GM08714 (cell line): ENCODE measurements around the gene SREBF2.
A peak's percentile ranks its signal among the peaks of the same experiment; 100 is the strongest.
"Not testable (repeated sequence)": the region's sequence is repeated elsewhere in the genome, so short reads cannot be mapped to it uniquely, and the experiment has no call there.

Source experiments
- H3K4me3 ChIP-seq: fragments of 200-500 bp; sonication (Bioruptor generic); 2 replicates; pipeline ENCODE4 v1.5.1; 2014; ENCODE audit warnings: mild to moderate bottlenecking, low read length, inconsistent platforms
- ZNF274 ChIP-seq: IDR thresholded peaks from 2 replicates; pipeline ENCODE4 v1.6.1; 2012; ENCODE audit warnings: mild to moderate bottlenecking, low read depth, low read length

The SREBF2 gene

DNA sequence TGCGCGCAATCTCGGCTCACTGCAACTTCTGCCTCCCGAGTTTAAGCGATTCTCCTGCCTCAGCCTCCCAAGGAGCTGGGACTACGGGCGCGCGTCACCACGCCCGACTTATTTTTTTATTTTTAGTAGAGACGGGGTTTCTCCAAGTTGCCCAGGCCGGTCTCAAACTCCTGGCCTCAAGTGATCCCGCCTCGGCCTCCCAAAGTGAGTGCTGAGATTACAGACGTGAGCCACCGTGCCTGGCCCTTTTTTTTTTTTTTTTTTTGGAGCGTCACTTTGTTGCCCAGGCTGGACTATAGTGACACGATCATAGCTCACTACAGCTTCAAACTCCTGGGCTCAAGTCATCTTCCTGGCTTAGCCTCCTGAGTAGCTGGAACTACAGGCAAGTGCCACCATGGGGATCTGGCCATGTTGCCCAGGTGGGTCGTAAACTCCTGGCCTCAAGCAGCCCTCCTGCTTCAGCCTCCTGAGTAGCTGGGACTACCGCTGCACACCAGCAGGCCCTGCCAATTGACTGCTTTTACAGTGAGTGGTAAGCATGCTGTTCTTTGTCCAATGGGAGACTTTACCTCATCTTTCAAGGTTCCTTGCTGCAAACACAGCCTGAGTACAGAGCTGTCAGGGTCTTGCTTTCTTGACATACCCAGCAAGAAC lies 114.6 kb downstream of the SREBF2 start:
- TF ChIP-seq ZNF274, result no peak
- H3K4me3 ChIP-seq, result peak overlapping the region; percentile 85; the same call in 1 of the 2 replicates

DNA sequence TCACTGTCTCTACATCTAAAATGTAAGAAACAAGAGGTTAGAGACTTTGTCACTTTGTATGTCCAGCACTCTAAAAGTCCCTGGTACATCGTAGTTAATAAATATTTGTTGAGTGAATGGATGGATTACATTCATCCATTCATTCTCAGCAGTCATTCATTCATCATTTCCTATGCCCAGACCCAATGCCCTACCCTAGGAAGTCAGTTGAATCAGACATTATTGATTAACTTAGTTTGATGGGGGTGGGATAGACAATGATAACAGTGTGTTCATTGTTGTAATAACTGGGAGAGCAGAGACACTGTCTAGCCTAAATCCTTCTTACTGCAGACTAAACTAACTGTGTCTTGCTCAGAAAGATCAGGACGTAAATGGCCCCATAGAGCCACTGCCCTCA lies 115.2 kb downstream of the SREBF2 start:
- H3K4me3 ChIP-seq, result no peak overlapping the region
- TF ChIP-seq ZNF274, result no peak

DNA sequence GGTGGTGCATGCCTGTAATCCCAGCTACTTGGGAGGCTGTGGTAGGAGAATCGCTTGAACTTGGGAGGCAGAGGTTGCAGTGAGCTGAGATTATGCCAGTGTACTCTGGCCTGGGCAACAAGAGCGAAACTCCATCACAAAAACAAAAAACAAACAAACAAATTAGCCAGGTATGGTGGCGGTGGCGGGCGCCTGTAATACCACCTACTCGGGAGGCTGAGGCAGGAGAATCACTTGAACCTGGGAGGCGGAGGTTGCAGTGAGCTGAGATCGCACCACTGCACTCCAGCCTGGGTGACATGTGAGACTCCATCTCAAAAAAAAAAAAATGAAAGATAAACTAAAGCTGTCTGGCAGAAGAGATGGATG lies 116.0 kb downstream of the SREBF2 start:
- H3K4me3 ChIP-seq, result not testable (repeated sequence)

DNA sequence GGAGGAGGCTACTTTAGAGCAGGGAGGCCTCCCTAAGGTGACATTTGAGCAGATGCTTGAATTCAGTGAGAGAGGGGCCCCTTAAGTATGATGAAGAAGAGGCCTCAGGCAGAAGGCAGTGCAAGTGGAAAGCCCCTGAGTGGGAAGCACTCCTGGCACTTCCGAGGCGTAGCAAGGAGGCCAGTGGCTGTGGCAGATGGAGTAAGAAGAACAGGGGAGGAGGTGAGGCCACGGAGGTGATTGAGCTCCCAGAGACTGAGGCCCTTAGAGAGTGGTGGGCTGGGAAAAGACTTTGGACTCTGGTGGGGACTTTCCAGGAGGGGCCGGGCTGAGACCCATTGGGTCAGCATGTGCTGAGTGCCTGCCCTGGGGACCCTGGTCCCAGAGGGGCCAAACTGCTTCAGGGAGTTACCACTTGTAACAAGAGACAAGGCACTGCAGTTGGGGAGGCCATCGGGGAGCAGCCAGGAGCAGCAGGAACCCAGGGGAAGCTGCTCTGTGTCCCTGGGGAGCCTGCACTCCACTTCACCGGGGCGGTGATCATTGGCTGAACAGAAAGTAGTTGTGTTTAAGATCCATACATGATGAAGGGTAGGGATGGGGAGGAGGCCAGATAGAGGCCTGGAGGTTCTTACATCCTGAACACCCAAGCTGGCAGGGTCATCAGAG lies 116.5 kb downstream of the SREBF2 start:
- TF ChIP-seq ZNF274, result no peak
- H3K4me3 ChIP-seq, result no peak overlapping the region; the same call in 1 of the 2 replicates

DNA sequence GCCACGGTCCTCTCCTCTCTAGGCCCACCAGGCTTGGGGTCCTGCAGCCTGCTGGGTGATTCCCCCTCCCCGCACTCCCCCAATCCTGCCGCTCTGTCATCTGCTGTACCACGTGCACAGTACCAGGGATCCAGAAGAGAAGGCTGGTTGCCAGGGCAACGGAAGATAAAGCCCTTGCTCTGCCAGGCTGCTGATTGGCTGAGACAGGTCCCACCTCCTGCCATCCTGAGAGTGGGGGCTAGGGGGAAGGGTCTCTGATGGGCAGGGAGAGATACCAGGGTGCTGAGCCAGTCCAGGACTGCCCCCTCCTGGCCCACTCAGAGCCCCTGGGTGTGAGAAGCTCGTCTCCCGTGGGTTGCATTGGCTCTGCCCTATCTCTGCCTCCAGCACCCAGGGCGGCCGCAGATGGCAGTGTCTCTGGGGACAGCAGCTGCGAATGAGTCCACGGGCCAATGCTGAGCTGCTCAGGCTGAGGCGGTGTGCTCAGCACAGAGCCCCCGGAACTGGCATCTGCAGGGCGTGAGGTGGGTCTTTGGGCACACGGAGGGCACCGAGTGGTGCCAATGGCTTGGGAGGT lies 119.1 kb downstream of the SREBF2 start, which contains the start of gene SMIM45:
TSS of gene SMIM45 (plus strand) at position 253 of the 577 bp plus-strand sequence.
- H3K4me3 ChIP-seq, result no peak within 1 kb of the TSS
- TF ChIP-seq ZNF274, result no peak

DNA sequence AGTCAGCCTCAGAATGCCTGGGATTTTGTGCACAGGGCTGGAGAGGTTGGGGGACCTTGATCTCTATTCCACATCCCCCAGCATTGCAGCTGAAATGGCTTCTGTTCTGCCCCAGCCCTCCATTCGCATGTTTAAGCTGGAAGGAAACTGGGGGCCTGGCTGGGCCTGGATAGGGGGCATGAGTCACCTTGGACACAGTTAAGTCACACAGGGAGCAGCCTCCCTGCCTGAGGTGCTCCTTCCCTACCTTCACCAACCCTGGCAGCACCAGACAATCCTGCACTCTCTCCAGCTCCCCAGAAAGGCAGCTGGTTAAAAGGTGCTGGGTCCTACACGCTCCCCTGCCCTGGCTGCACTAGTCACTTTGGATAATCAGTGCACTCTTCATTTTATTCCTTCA lies 119.8 kb downstream of the SREBF2 start:
- no peak overlapping the region for H3K4me3 ChIP-seq
- no peak for TF ChIP-seq ZNF274
